T-cell (primary cell): ENCODE data around the gene KRTAP4-16. TPM values are rescaled to one million over a fixed set of nuclear protein-coding genes. Genes with fewer than 3 reads are reported as not detected.
A peak's percentile ranks its signal among the peaks of the same experiment; 100 is the strongest.
"Not testable (repeated sequence)": the region's sequence is repeated elsewhere in the genome, so short reads cannot be mapped to it uniquely, and the experiment has no call there.

ENCODE experiments used
- ATAC-seq, 4 experiments: fragments of 200-7000 bp in 3 of 4; fragments of 150-1000 bp in 1 of 4; cut with Tn5 transposase; replicated peaks in 1 of 4; 1 replicate in 3 of 4; 2 replicates in 1 of 4; pipeline ENCODE4 v1.10.0; 2021; ENCODE audit warnings: moderate library complexity in 3 of 4, mild to moderate bottlenecking in 2 of 4, moderate number of reproducible peaks in 1 of 4
- CTCF ChIA-PET, 2 donors: fragments of 300-600 bp; sonication (Branson Sonifier 250); formaldehyde crosslinking; loops; one replicate each; lab custom pipeline; 2022; ENCODE audit warnings: antibody characterized with exemption in 2 of 2; lab: Charles Lee
- POLR2A ChIA-PET, 2 donors: fragments of 300-600 bp; sonication (Branson Sonifier 250); formaldehyde crosslinking; loops; one replicate each; lab custom pipeline; 2022; ENCODE audit warnings: antibody characterized with exemption in 2 of 2; lab: Charles Lee
- DNase-seq, 35 experiments: peaks; one replicate each; pipeline versions ENCODE4 v3.0.0 to v3.0.0-alpha.2; 2013 to 2023
- H3K27ac ChIP-seq: one replicate; pipeline ENCODE4 v1.5.1; 2013; ENCODE audit warnings: low read length
- H3K27me3 ChIP-seq, 2 experiments: replicated peaks in 1 of 2; 1 replicate in 1 of 2; 2 replicates in 1 of 2; pipeline versions ENCODE4 v1.6.1 to v1.7.0; 2013; ENCODE audit warnings: low read length in 1 of 2, mixed read lengths in 1 of 2; ENCODE audit not compliant: control insufficient read depth in 2 of 2, insufficient read depth in 2 of 2; ENCODE audit errors: extremely low read depth in 1 of 2
- H3K36me3 ChIP-seq, 2 donors: 1 replicate in 1 of 2; 2 replicates in 1 of 2; pipeline versions ENCODE4 v1.6.1 to v1.7.0; 2013; ENCODE audit warnings: low read length in 1 of 2; ENCODE audit not compliant: control insufficient read depth in 2 of 2, insufficient read depth in 1 of 2; ENCODE audit errors: extremely low read depth in 1 of 2
- H3K4me1 ChIP-seq, 2 experiments: 1 replicate in 1 of 2; 2 replicates in 1 of 2; pipeline versions ENCODE4 v1.6.1 to v1.7.0; 2013; ENCODE audit warnings: low read length in 2 of 2, mixed read lengths in 1 of 2; ENCODE audit not compliant: insufficient read depth in 2 of 2, control insufficient read depth in 1 of 2; ENCODE audit errors: extremely low read depth in 1 of 2
- H3K4me3 ChIP-seq, 2 donors: 1 replicate in 1 of 2; 2 replicates in 1 of 2; pipeline versions ENCODE4 v1.5.1 to v1.7.0; 2013; ENCODE audit warnings: mild to moderate bottlenecking in 2 of 2, low read length in 1 of 2, moderate library complexity in 1 of 2; ENCODE audit not compliant: control insufficient read depth in 1 of 2; ENCODE audit errors: extremely low read depth in 1 of 2
- H3K9me3 ChIP-seq: 2 replicates; pipeline ENCODE4 v1.7.0; 2013
- H3K27ac Mint-ChIP-seq, 2 donors: one replicate each; pipeline ENCODE4 v1.8.0; 2020 to 2021; ENCODE audit warnings: mild to moderate bottlenecking in 2 of 2, mixed read lengths in 2 of 2
- H3K27me3 Mint-ChIP-seq, 2 donors: one replicate each; pipeline ENCODE4 v1.8.0; 2021 to 2022; ENCODE audit warnings: mixed read lengths in 2 of 2
- H3K36me3 Mint-ChIP-seq: one replicate; pipeline ENCODE4 v1.8.0; 2021; ENCODE audit warnings: mixed read lengths
- H3K4me1 Mint-ChIP-seq, 3 donors: one replicate each; pipeline ENCODE4 v1.8.0; 2020 to 2022; ENCODE audit warnings: mixed read lengths in 3 of 3, mild to moderate bottlenecking in 1 of 3
- H3K4me3 Mint-ChIP-seq, 3 donors: one replicate each; pipeline ENCODE4 v1.8.0; 2020 to 2022; ENCODE audit warnings: mild to moderate bottlenecking in 3 of 3, mixed read lengths in 3 of 3, moderate library complexity in 3 of 3
- H3K9me3 Mint-ChIP-seq, 3 donors: one replicate each; pipeline ENCODE4 v1.8.0; 2020 to 2022; ENCODE audit warnings: mixed read lengths in 3 of 3
- WGBS: methylation state at CpG from one replicate; pipeline ENCODE4 v1.1.5; 2013; ENCODE audit warnings: missing lambda C conversion rate; ENCODE audit not compliant: insufficient coverage; 5-methylcytosine and 5-hydroxymethylcytosine counted together
- total RNA-seq, 35 experiments: library from RNA in 6 of 35; stranded (reverse) in 6 of 35; fragments of 120-200 nt in 1 of 35; gene quantifications; one replicate each; pipeline versions ENCODE4 v1.2.1 to v1.2.4 and lab custom pipeline; 2013 to 2026

KRTAP4-16 gene
- total RNA-seq, 5 donors from 2014 or later (not counting 1 experiment from before 2014, with no cell fraction given): not detected

DNA sequence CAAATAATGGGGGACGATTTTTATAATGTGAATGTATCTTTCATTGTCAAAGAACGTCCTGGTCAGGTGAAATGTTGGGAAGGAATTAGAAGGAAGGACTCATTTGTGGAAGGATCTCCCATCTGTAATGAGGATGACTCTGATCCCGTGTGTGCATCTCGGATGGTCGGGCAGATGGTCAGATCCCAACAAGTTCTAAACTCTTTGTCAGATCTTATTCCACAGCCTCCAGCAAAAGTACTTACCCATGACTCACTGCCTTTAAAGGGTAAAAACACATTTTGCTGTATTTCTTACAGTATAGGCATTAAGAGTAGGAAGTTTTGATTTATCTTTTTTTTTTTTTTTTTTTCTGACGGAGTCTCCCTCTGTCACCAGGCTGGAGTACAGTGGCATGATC lies 3.5 kb downstream of the KRTAP4-16 start:
- no peak overlapping the region for H3K4me3 ChIP-seq
- Mint-ChIP-seq H3K4me3 (no peak overlapping the region), H3K36me3 (no peaks in the 10 kb centered on the region), H3K27me3 (peaks cover 6 to 13% of the 10 kb centered on the region in 2 donors), H3K27ac (no peak overlapping the region), H3K4me1 (peaks cover 7 to 11% (median 10%) of the 10 kb centered on the region in 3 donors), H3K9me3 (no peaks in the 10 kb centered on the region)
- no peaks in the 10 kb centered on the region for H3K36me3 ChIP-seq
- WGBS: no CpG with 5 or more reads among the region's 6 CpGs
- DNase-seq: no peak
- no peaks in the 10 kb centered on the region for H3K9me3 ChIP-seq
- CTCF ChIA-PET: interaction anchor here in 1 of 2 donors (0.7 kb wide), 1 partner anchor 298 kb away, joined by 4 read pairs; no protein-coding TSS in a partner anchor
- ATAC-seq: no peak
- H3K4me1 ChIP-seq: no peaks in the 10 kb centered on the region
- POLR2A ChIA-PET: no interaction called here
- peaks cover 0 to 14% of the 10 kb centered on the region in 2 experiments for H3K27me3 ChIP-seq
- H3K27ac ChIP-seq: no peak overlapping the region

GRCh38 chr17:41098042-41098441 lies 4.0 kb downstream of the KRTAP4-16 start, which contains the start of gene KRTAP4-8:
TSS of gene KRTAP4-8 (minus strand) at chr17:41098142. CDS start at chr17:41098084, 58 bp downstream.
- Mint-ChIP-seq H3K4me3 (no peak within 1 kb of the TSS), H3K27ac (no peak within 1 kb of the TSS), H3K27me3 (peaks cover 6 to 13% of the 10 kb centered on the region in 2 donors), H3K36me3 (no peaks in the 10 kb centered on the region), H3K4me1 (peaks cover 7 to 11% (median 10%) of the 10 kb centered on the region in 3 donors), H3K9me3 (peaks cover 0 to 2% (median 1%) of the 10 kb centered on the region in 3 donors)
- no peaks in the 10 kb centered on the region for H3K9me3 ChIP-seq
- H3K27me3 ChIP-seq: peaks cover 0 to 14% of the 10 kb centered on the region in 2 experiments
- no CpG with 5 or more reads among the region's 4 CpGs for WGBS
- ChIA-PET POLR2A (no interaction called here), CTCF (no interaction called here)
- H3K36me3 ChIP-seq: no peaks in the 10 kb centered on the region
- ATAC-seq (no peak), DNase-seq (no peak)
- no peaks in the 10 kb centered on the region for H3K4me1 ChIP-seq
- no peak within 1 kb of the TSS for H3K4me3 ChIP-seq
- H3K27ac ChIP-seq: no peak within 1 kb of the TSS

GRCh38 chr17:41096055-41096454 lies 6.0 kb downstream of the KRTAP4-16 start:
- Histone ChIP-seq H3K4me3 (no peak overlapping the region), H3K4me1 (no peaks in the 10 kb centered on the region), H3K36me3 (no peaks in the 10 kb centered on the region), H3K27me3 (peaks cover 0 to 12% of the 10 kb centered on the region in 2 experiments), H3K9me3 (no peaks in the 10 kb centered on the region), H3K27ac (no peak overlapping the region)
- peaks cover 0 to 6% (median 4%) of the 10 kb centered on the region in 3 donors for H3K9me3 Mint-ChIP-seq
- ATAC-seq (no peak), DNase-seq (no peak)
- no peaks in the 10 kb centered on the region for H3K36me3 Mint-ChIP-seq
- POLR2A ChIA-PET: no interaction called here
- H3K4me1 Mint-ChIP-seq: peaks cover 7 to 11% (median 10%) of the 10 kb centered on the region in 3 donors
- no peak overlapping the region for H3K4me3 Mint-ChIP-seq
- peaks cover 6 to 13% of the 10 kb centered on the region in 2 donors for H3K27me3 Mint-ChIP-seq
- CTCF ChIA-PET: no interaction called here
- H3K27ac Mint-ChIP-seq: peak overlapping the region in 1 of 2 donors; percentile 65
- WGBS: 96% methylated on average over 3 of the region's 7 CpGs

DNA sequence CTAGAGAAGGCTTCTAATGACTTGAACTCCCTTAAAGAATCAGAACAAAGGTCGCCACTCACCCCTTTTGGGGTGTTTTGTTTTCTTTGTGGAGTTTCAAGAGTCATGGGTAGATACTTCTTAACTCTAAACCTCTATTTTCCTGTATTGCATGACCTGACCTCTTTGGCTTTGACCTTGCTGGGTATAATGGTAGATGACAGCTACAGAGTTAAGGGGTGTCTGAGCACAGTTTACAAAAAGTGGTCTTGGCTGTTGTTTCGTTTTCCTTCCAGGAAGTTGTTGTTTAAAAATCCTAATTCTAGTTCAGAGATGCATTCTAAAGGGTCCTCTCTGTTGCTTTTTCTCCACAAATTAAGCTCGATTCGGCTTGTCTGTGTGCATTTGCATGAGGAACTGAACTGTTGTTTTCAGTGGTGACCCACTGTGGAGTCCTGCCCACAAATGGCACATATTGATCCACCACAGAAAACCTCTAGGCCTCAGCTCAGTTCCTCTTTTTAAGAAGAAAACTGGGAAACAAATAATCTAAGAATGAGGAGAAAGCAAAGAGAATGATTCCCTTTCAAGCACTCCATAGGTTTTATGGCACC lies 13.2 kb downstream of the KRTAP4-16 start:
- H3K27ac Mint-ChIP-seq, POLR2A ChIA-PET, H3K4me3 Mint-ChIP-seq, H3K27me3 Mint-ChIP-seq, DNase-seq, H3K36me3 ChIP-seq, H3K27me3 ChIP-seq, H3K4me3 ChIP-seq, H3K4me1 ChIP-seq, H3K27ac ChIP-seq, H3K36me3 Mint-ChIP-seq, H3K9me3 ChIP-seq, H3K4me1 Mint-ChIP-seq, ATAC-seq, H3K9me3 Mint-ChIP-seq, CTCF ChIA-PET: not testable (repeated sequence)
- 0% methylated on average over 1 of the region's 4 CpGs for WGBS

DNA sequence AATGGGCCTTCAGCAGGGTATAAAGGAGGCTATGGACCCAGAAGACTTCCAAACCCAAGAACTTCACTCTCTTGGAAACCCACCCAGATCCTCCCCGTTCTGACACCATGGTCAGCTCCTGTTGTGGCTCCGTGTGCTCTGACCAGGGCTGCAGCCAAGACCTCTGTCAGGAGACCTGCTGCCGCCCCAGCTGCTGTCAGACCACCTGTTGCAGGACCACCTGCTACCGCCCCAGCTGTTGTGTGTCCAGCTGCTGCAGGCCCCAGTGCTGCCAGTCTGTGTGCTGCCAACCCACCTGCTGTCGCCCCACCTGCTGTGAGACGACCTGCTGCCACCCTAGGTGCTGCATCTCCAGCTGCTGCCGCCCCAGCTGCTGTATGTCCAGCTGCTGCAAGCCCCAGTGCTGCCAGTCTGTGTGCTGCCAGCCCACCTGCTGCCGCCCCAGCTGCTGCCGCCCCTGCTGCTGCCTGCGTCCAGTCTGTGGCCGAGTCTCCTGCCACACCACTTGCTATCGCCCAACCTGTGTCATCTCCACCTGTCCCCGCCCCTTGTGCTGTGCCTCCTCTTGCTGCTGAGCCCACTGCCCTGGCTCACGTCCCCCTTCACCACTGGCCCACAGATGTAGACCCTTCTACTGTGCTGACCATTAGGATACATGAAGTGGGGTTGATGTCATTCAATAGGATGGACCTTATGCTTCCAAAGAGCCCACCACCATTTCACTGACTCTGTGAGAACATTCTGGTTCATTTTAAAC lies 17.7 kb downstream of the KRTAP4-16 start, which contains the start of gene KRTAP4-7:
Gene KRTAP4-7 (plus strand): TSS at position 51 of the 757 bp plus-strand sequence. CDS start 57 bp downstream, at position 108.
- ATAC-seq, POLR2A ChIA-PET, H3K4me3 Mint-ChIP-seq, H3K9me3 ChIP-seq, H3K4me3 ChIP-seq, DNase-seq, H3K4me1 ChIP-seq, H3K27ac ChIP-seq, H3K9me3 Mint-ChIP-seq, H3K36me3 ChIP-seq, H3K36me3 Mint-ChIP-seq, H3K27me3 ChIP-seq, H3K4me1 Mint-ChIP-seq: not testable (repeated sequence)
- Mint-ChIP-seq H3K27me3 (peaks cover 7 to 17% of the 10 kb centered on the region in 2 donors), H3K27ac (peak within 1 kb of the TSS in 1 of 2 donors; percentile 66)
- CTCF ChIA-PET: interaction anchor here (0.6 kb wide), 2 partner anchors 59 to 163 kb away, joined by 3 read pairs; no protein-coding TSS in a partner anchor
- WGBS: 84% methylated on average over 10 of the region's 14 CpGs

DNA sequence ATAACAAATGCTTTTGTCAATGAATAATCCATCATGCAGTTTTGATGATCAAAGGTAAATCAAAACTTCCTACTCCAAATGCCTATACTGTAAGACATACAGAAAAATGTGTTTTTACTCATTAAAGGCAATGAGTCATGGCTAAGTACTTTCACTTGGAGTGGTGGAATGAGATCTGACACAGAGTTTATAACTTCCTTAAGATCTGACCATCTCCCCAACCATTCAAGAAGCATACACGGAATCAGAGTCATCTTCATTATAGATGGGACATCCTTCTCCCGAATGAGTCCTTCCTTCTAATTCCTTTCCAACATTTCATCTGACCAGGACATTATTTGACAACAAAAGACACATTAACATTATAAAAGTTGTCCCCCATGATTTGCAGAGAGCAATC lies 18.6 kb downstream of the KRTAP4-16 start:
- H3K4me1 ChIP-seq, DNase-seq, H3K36me3 ChIP-seq, H3K36me3 Mint-ChIP-seq, POLR2A ChIA-PET, H3K27ac Mint-ChIP-seq, H3K4me1 Mint-ChIP-seq, H3K4me3 Mint-ChIP-seq, H3K9me3 Mint-ChIP-seq, H3K9me3 ChIP-seq, H3K4me3 ChIP-seq, H3K27me3 ChIP-seq, H3K27ac ChIP-seq, CTCF ChIA-PET, ATAC-seq: not testable (repeated sequence)
- WGBS: no CpG with 5 or more reads among the region's 2 CpGs
- peaks cover 7 to 17% of the 10 kb centered on the region in 2 donors for H3K27me3 Mint-ChIP-seq
